ENCODE results near the gene TRNAU1AP. TPM values are rescaled to one million over a fixed set of nuclear protein-coding genes. Genes with fewer than 3 reads are reported as not detected.

Gene TRNAU1AP
- total and polyA plus RNA-seq, 10 of the 15 experiments (the other 5 are each of a cell fraction or from before 2014, with no cell fraction given): 24.3 to 67.0 (median 31.8) TPM

GRCh38 chr1:28581531-28582247, 28.8 kb downstream of the TRNAU1AP start:
- SMC1A ChIA-PET (ENCODE audit: uncharacterized antibody, unreplicated experiment): interaction anchor here (0.9 to 7.6 kb wide), 13 partner anchors 9 to 497 kb away, joined by 3 to 83 read pairs (median 4); partner anchors contain the start of genes RAB42, TAF12 and TRNAU1AP
- Histone ChIP-seq H3K9me3 (replicated peaks; ENCODE audit: control insufficient read depth, insufficient read depth, low read length) (no peaks in the 10 kb centered on the region), H3K27ac (ENCODE audit: control insufficient read depth, insufficient read depth) (peak overlapping the region; percentile 55), H2AFZ (ENCODE audit: control insufficient read depth, low read depth, low read length) (peak overlapping the region; percentile 96), H3K9ac (ENCODE audit: control insufficient read depth, insufficient read depth, low read length) (peak overlapping the region; percentile 95), H3K4me3 (peak overlapping the region; percentile 99), H3K27me3 (replicated peaks in 1 of 2; ENCODE audit: control insufficient read depth in 2 of 2, insufficient read depth in 2 of 2, low read length in 1 of 2) (no peaks in the 10 kb centered on the region), H3K4me2 (ENCODE audit: control insufficient read depth, insufficient read depth) (peak overlapping the region; percentile 56), H4K20me1 (ENCODE audit: control insufficient read depth, insufficient read depth) (peaks cover 12% of the 10 kb centered on the region), H3K36me3 (ENCODE audit: control insufficient read depth in 2 of 2, insufficient read depth in 2 of 2, low read length in 1 of 2) (peaks cover 13 to 36% of the 10 kb centered on the region in 2 experiments), H3K4me1 (ENCODE audit: control insufficient read depth, insufficient read depth, low read length) (peaks cover 14% of the 10 kb centered on the region), H3K79me2 (ENCODE audit: control insufficient read depth, insufficient read depth, low read length) (peaks cover 38% of the 10 kb centered on the region)
- BruUV-seq (replicated peaks): no TSS peak
- DNase-seq (ENCODE audit: low read depth, low spot score) (peak; percentile 78), ATAC-seq (peak; percentile 91), FAIRE-seq (no peak)
- RAD21 ChIA-PET (ENCODE audit: unreplicated experiment): interaction anchor here (0.6 to 6.3 kb wide), 22 partner anchors 9 to 809 kb away, joined by 3 to 108 read pairs (median 4); partner anchors contain the start of genes GMEB1, PHACTR4, STX12 and TAF12
- in situ Hi-C loops (cut with MboI): no loop called here
- POLR2A ChIA-PET: interaction anchor here (0.5 to 8.6 kb wide), 29 partner anchors 8 to 346 kb away, joined by 3 to 132 read pairs (median 4); partner anchors contain the start of genes ATP5IF1, RCC1, TAF12 and TRNAU1AP
- intact Hi-C loops (cut with micrococcal nuclease; ENCODE audit: unreplicated experiment): loop anchor here (1.0 to 2.0 kb wide), 3 partner anchors 29 to 67 kb away; partner anchors contain the start of genes RNU11 and TRNAU1AP
- CTCF ChIA-PET: interaction anchor here (0.7 to 5.5 kb wide), 13 partner anchors 11 to 332 kb away, joined by 3 to 49 read pairs (median 4); partner anchors contain the start of genes TAF12 and TRNAU1AP
- under 1% methylated on average over 75 of the region's 75 CpGs for WGBS (ENCODE audit: insufficient coverage, insufficient replicate concordance, low lambda C conversion rate, missing lambda C conversion rate)
- TF ChIP-seq CBX5 (IDR thresholded peaks at IDR 0.05; ENCODE audit: low read depth): no peak
- peak; percentile 77; the same call in 1 of the 2 replicates for TF ChIP-seq MXI1 (IDR thresholded peaks at IDR 0.05; ENCODE audit: low read depth, low read length)
- peak; percentile 44 for TF ChIP-seq MEF2B (IDR thresholded peaks at IDR 0.05; ENCODE audit: partially characterized antibody, poor library complexity, severe bottlenecking)
- no peak for TF ChIP-seq ZNF622 (IDR thresholded peaks at IDR 0.05)
- peak; percentile 13; the same call in 1 of the 2 replicates for TF ChIP-seq FOXM1 (IDR thresholded peaks at IDR 0.05; ENCODE audit: low read depth, low read length)
- peak; percentile 99 for TF ChIP-seq SMAD5 (IDR thresholded peaks at IDR 0.05; ENCODE audit: low read depth)
- TF ChIP-seq ASH2L (IDR thresholded peaks at IDR 0.05; ENCODE audit: borderline replicate concordance, low read depth): no peak
- no peak for TF ChIP-seq STAT3 (IDR thresholded peaks at IDR 0.05; ENCODE audit: low read depth, low read length)
- TF ChIP-seq RUNX3 (IDR thresholded peaks at IDR 0.05; ENCODE audit: low read length): peak; percentile 85
- TF ChIP-seq NRF1 (conservative IDR thresholded peaks at IDR 0.05; ENCODE audit: low read depth, low read length): no peak
- peak; percentile 81 for TF ChIP-seq YY1 (IDR thresholded peaks at IDR 0.05; ENCODE audit: low read depth, low read length)
- no peak; the same call in 1 of the 2 replicates for TF ChIP-seq USF2 (IDR thresholded peaks at IDR 0.05; ENCODE audit: borderline replicate concordance, low read depth, low read length)
- TF ChIP-seq, protein P1, sequence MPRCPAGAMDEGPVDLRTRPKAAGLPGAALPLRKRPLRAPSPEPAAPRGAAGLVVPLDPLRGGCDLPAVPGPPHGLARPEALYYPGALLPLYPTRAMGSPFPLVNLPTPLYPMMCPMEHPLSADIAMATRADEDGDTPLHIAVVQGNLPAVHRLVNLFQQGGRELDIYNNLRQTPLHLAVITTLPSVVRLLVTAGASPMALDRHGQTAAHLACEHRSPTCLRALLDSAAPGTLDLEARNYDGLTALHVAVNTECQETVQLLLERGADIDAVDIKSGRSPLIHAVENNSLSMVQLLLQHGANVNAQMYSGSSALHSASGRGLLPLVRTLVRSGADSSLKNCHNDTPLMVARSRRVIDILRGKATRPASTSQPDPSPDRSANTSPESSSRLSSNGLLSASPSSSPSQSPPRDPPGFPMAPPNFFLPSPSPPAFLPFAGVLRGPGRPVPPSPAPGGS (IDR thresholded peaks at IDR 0.05; ENCODE audit: borderline replicate concordance, insufficient read depth, low read depth, low read length, poor library complexity, severe bottlenecking): peak; percentile 54
- peak; percentile 71 to 73 for TF ChIP-seq IKZF2 (IDR thresholded peaks at IDR 0.05)
- peak; percentile 89 for TF ChIP-seq KLF5 (IDR thresholded peaks at IDR 0.05; ENCODE audit: partially characterized antibody)
- peak; percentile 99 for TF ChIP-seq TAF1 (IDR thresholded peaks at IDR 0.05; ENCODE audit: borderline replicate concordance, low read depth, low read length)
- TF ChIP-seq SREBF2 (IDR thresholded peaks at IDR 0.05; ENCODE audit: low read length): no peak
- TF ChIP-seq TBL1XR1 (IDR thresholded peaks at IDR 0.05; ENCODE audit: low read depth, low read length): peak; percentile 73; the same call in 1 of the 2 replicates
- peak; percentile 99 for TF ChIP-seq CBFB (IDR thresholded peaks at IDR 0.05; ENCODE audit: low read depth)
- TF ChIP-seq STAT1 (conservative IDR thresholded peaks at IDR 0.05): 0 out of 2 replicates have a peak, but pooled peaks have one; percentile 62
- TF ChIP-seq NFIC (IDR thresholded peaks at IDR 0.05; ENCODE audit: low read depth, low read length): no peak
- TF ChIP-seq YBX1 (IDR thresholded peaks at IDR 0.05): no peak
- TF ChIP-seq SMAD1 (IDR thresholded peaks at IDR 0.05; ENCODE audit: low read depth, partially characterized antibody): peak; percentile 92
- peak; percentile 87; the same call in 1 of the 2 replicates for TF ChIP-seq TCF12 (IDR thresholded peaks at IDR 0.05; ENCODE audit: low read depth, low read length)

Measured in GM12878 (cell line).